DMS53 treated with DMSO at 0.1 percent for 48 hours (cell line): ENCODE data around the gene N4BP2L2.
"Not testable (repeated sequence)": the region's sequence is repeated elsewhere in the genome, so short reads cannot be mapped to it uniquely, and the experiment has no call there.

ENCODE experiments used
- DNase-seq: peaks from one replicate; lab custom pipeline; 2025; ENCODE audit not compliant: unreplicated experiment; lab: John Stamatoyannopoulos, UW

Gene N4BP2L2

DNA sequence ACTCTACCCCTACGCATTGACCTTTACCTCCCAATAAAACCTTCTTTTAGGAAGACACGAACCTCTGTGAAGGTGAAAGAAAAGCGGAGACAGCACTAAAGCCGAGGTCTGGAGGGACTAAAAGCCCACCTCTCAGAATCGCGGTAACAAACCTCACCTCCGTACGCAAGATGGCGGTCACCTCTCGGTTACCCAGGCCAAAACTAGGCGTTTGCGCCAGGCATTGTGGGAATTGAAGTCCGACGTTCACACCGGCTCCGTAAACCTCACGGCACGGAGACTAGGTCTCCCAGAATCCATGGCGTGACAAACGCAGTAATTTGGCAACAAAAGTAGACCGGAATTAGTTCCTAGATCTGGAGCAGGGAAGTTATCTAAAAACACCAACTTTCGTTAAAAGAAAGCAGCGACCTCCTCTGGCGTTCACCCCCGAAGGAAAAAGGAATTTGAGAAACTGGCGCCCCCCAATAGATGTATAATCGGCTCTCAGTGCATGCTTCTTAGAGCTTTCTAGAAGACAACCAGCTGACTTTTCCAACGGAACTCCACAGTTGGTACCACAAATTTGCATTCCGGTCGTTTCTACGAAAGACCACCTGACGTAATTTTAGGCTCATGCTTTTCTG lies at the start of gene N4BP2L2:
Gene N4BP2L2, minus strand, starts transcription at position 175 of the 626 bp plus-strand sequence. CDS start 1,768 bp downstream, outside the sequence.
- peak; percentile 95 for DNase-seq

DNA sequence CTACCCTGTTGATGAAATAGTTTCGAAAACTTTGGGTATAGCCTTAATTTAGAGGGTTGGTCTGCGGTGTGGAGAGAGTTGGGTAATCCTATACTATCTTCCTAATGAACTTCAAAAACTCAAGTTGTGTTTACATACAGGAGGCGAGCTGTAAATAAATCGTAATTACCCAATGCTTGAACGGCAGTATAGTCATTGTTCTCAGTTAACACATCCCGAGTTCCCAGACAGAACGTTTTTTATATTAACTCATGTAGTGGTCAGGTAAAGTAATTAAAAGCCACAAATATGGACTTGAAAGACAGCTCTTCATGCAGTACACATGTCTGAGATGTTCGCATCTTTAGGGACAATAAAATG lies 49.2 kb upstream of the N4BP2L2 start:
- DNase-seq, result no peak

DNA sequence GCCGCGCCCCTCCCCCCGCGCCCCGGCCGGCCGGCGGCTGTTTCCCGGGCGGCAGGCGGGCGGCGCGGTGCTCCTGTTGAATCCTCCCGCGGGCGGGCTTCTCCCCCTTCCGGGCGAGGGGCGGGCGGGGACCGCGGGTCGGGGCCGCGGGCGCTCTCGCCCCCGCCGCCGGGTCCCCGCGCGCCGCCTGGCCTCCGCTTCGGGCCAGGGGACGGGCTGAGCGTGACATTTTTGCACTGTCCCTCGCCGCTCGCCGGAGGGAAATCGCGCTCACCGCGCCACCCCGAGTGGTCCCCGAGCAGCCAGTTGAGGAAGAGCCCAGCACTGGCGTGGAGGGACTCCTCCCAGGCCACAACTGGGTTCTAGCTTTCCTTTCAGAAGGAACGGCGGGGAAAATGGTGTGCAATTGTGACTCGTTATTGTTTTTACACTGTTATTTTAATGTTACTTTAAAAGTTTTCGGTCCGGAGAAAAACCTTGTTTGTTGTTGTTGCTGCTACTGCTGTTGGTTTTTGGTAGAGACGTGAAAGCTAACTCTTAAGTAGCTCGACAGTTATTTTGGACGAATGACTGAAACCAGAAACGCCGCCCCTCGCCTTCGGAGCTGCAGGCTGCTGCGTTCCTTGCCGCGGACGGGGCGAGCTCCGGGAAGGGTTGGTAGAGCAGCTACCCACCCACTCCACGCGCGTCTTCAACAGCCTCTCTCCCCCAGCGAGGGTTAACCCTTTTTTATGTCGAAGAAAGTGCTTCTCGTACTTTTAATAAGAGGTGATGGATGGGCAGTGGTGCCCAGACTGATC lies 48.6 kb upstream of the N4BP2L2 start:
- DNase-seq, result peak; percentile 26

DNA sequence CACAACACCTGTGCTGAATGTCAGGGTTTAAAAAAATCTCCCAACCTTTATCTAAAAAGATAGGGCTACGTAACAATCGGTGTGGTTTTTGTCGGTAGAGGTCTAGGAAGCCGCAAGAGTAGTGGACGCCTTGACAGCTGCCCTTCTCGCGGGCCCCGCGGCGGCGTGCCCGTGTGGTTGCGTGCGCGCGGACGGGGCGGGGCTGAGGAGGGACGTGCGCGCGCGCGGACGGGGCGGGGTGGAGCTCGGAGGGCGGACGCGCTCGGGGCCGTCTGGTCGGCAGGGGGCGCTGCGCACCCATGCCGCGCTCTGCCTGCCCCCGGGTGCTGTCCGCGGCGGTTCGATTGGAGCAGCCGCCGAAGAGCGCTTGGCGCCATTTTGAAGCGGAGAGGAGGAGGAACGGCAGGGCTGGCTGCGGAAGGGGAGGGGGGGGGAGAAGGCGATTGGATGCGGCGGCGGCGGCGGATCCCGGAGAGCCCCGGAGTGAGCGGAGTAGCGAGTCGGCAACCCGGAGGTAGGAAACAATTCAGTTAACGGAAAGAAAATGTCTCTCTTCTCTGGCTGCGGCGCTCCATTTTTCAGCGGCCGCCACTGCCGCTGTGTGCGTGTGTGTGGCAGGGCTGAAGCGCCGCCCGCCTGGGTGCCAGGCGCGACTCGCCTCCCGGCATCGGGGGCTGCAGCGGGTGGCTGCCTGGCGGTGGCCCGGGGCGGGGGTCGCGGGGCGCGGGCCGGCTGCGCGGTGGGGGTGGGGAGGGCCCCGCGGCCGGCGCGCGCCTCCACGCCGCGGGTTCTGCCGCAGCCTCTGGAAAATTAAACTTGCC lies 47.7 kb upstream of the N4BP2L2 start, which contains the start of gene PDS5B:
Gene PDS5B, plus strand, starts transcription at position 373 of the 821 bp plus-strand sequence. CDS start 62,321 bp downstream, outside the sequence.
- DNase-seq, result peak; percentile 91

DNA sequence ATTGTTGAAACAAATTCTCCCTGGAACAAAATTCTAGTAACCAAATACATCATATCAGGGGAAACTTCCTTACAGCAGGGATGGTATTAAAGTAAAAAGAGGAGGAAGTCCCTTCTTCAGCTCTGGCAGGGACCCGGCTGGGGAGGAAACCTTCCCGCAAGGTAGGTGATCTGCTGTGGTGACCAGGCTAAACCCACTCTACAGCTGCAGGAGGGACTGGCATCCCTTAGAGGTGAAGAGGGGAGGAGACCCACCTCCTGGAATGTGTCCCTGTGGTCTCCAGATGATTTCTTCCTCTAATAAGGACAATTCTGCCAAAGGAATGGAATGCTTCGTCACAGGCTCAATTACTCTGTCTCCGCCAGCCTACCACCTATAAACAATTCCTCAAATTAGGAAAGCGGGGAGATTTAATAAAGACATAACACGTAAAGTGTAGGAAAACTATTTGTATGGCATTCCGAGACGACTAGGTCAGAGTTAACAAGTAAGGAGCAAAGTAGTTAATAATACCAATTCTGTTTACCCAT lies 47.0 kb upstream of the N4BP2L2 start:
- no peak for DNase-seq

DNA sequence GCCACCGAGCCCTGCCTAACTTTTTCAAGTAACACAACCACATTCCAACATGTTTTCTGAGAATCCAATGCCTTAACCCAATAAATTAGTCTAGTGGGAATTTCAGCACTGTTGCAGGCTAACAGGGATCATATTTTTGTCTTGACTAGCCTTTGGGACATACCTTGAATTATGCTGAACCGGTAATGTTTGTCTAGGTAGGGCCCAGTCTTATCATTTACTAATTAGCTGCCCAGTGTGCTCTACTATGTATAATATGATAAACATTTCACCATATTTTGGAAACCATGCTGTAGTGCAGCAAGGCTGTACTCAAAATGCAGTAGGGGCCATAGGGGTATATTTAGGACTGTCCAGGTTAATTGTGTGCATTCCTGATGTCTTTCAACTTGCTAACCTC lies 44.4 kb upstream of the N4BP2L2 start:
- DNase-seq, result no peak

DNA sequence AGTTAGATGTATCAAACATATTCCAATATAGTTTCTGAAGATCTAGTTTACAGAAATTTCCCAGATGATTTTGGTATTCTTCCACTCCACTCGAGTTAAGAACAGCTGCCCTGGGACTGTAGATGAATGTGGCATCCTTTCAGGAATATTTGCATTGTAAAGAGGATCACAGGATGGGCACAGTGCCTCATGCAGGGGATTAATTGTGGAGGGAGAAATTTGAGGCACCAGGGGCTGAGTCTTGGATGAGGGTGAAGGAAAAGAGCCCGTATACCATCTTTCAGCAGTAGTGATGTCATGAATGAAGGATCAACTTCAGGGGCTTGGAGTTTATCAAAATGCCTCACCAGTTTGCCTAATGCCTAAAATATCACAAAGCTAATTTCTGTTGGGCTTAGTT lies 43.7 kb upstream of the N4BP2L2 start:
- DNase-seq, result no peak

DNA sequence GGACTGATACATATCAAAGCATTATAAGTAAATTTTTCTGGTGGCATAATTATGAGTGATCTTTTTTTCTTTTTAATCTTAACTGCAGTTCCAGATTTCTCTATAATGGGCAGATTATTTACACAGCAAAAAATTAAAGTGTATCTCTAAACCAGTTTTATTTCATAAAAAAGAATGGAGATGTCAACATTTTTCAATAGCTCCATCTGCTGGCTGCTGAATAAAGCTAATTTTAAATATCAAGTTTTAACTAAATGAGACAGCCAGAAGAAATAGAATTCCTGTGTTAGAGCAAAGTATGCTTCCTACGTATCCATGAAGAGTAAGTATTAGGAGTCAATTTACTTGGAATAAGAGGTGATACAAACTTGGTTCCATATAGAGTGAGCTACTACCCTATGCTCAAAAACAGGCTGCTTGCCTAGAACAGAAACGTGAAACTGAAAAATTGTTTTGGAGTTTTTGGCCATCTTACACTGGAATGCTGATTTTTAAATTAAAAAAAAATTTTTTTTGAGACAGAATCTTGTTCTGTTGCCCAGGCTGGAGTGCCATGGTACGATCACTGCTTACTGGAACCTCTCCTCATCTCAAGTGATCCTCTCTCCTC lies 42.7 kb upstream of the N4BP2L2 start:
- DNase-seq, result peak; percentile 35

DNA sequence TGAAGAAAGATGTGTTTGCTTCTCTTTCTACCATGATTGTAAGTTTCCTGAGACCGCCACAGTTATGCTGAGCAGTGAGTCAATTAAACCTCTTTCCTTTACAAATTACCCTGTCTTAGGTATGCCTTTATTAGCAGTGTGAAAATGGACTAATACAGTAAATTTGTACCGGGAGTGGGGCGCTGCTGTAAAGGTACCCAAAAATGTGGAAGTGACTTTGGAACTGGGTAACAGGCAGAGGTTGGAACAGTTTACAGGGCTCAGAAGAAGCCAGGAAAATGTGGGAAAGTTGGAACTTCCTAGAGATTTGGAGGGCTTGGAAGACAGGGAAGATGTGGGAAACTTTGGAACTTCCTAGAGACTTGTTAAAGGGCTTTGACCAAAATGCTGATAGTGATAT lies 38.4 kb upstream of the N4BP2L2 start:
- no peak for DNase-seq

DNA sequence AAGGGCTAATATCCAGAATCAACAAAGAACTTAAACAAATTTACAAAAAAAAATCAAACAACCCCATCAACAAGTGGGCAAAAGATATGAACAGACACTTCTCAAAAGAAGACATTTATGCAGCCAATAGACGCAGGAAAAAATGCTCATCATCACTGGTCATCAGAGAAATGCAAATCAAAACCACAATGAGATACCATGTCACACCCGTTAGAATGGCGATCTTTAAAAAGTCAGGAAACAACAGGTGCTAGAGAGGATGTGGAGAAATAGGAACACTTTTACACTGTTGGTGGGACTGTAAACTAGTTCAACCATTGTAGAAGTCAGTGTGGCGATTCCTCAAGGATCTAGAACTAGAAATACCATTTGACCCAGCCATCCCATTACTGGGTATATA lies 37.1 kb upstream of the N4BP2L2 start:
- DNase-seq, result not testable (repeated sequence)

DNA sequence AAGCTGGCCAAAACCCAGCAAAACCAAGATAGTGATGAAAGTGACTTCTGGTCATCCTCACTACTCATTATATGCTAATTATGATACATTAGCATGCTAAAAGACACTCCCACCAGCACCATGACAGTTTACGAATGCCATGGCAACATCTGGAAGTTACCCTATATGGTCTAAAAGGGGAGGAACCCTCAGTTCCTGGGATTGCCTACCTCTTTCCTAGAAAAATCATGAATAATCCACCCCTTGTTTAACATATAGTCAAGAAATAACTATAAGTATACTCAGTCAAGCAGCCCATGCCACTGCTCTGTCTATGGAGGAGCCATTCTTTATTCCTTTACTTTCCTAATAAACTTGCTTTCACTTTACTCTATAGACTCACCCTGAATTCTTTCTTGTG lies 22.2 kb upstream of the N4BP2L2 start:
- DNase-seq, result not testable (repeated sequence)

DNA sequence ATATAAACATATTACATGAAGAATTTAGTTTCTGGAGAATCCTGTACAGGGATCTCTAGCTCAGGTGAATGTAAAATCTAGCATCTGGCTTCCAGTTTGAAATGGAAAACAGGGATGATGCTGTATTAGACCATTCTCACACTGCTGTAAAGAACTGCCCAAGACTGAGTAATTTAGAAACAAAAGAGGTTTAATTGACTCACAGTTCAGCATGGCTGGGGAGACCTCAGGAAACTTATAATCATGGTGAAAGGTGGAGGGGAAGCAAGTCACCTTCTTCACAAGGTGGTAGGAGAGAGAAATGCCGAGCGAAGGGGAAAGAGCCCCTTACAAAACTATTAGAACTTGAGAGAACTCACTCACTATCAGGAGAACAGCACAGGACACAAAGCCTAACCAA lies 17.0 kb upstream of the N4BP2L2 start:
- DNase-seq, result no peak

DNA sequence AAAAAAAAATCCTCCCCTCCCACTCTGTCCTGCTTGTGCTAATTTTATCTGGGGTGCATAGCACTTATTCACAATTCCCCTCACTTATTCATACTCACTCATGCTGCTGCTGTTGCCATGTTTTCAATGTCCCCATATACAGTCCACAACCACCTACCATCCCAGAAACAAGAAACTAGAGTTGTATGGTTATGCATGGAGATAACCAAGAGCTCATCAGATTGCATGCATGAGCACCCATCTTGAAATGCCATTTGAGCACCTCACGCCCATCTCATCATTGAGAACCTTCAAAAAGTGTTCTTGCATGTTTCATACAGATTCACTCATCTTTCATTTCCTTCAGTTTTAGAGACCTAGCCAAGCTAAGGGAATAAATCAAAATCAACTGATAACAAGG lies 15.1 kb upstream of the N4BP2L2 start:
- DNase-seq, result no peak

DNA sequence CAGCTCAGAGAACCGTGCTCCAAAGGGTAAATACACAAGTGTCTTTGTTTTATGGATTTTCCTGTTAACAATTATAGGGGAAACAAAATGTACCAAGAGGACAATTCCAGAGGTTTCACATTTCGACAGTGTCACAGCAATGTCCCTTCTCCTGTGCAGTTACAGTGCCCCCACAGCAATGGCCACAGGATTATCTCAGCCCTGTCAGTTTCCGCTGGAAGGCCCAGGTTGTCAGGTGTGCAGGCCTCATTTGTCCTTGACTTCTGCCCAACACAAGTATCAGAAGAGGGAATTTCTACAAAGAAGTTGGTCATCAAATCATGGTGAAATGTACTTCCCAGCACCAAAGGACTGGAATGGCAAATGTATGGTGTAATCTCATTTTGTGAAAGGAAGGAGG lies 11.2 kb upstream of the N4BP2L2 start:
- no peak for DNase-seq

DNA sequence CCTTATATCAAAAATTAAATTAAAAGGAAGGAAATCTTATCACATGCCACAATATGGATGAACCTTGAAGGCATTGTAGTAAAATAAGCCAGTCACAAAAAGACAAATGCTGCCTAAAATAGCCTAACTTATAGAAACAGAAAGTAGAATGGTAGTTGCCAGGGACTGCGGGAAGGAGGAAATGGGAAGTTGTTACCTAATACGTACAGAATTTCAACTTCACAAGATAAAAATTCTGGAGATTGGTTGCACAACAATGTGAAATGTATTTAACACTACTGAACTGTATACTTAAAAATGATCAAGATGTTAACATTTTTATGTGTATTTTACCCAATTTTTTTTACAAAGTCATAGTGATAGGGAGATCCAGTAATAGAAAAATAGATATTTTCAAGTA lies 10.2 kb upstream of the N4BP2L2 start:
- no peak for DNase-seq

DNA sequence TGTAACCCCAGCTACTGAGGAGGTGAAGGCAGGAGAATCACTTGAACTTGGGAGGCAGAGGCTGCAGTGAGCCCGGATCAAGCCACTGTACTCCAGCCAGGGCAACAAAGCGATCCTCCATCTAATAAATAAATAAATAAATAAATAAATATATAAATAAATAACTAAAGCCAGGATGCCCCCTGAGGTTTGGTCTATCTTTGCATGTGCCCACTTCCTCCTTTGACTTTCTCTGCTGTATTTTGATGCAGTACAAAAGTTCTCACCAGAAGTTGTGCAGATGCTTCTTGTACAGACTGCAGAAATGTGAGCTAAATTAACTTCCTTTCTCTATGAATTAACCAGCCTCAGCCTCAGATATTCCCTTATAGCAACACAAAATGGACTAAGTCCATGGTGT lies 6.5 kb upstream of the N4BP2L2 start:
- DNase-seq, result no peak

DNA sequence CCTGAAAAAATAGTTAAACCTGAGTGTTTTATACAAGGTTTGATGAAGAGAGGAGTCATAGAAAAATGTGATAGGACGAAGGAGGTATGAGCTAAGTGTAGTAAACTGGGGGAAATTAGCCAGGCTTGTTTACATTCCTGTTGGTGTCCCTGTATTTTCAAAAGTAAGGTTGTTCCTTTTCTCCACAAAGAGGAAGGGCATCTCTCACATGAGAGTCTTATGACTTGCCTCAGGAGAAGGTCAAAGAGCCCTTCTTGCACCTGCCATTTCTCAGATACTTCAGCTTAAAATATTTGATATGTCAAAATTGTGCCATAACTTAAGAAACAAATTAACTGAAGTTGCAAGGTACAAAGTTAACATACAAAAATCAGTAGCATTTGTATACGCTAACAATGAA lies 3.6 kb upstream of the N4BP2L2 start:
- DNase-seq, result no peak

DNA sequence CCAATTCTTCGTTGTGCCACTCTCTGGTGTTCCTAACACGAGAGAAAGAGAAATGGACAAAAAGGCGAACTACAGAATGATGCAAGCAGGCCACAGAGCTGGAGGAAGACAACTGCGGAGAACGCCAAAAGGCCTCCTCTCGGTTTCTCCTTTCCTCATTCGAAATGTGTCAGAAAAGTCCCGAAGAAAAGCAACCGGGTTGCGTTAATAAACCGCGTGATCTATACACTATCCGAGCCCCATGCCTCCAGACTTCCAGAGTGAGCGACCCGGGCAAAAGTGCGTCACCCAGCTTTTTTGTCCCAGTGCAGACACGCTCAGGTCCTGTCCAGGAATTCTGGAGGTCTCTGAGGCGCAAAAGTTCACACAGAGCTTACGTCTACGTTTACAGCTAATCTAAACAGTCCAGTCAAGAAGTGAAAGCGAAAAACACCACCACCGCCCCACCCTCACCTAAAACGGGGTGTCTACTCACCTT lies 413 bp downstream of the N4BP2L2 start:
- peak; percentile 10 for DNase-seq

DNA sequence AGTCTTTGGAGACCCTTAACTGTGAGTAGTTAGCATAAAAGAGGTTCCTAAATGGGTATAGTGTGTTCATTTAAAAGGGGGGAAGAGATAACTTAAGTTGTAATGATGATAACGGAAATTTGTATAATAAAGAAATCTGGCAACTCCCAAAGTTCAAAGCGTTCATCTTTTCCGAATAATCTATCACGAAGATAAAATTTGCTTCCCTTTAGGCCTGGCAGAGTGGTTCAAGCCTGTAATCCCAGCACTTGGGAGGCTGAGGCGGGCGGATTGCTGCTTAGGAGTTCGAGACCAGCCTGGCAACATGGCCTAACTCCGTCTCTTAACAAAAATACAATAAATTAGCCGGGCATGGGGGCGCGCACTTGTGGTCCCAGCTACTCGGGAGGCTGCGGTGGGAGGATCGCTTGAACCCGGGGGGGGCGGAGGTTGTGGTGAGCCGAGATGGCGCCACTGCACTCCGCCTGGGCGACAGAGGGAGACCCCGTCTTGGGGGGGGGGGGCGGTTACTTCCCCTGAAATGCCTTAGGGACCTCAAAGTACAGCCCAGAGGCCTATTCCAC lies 934 bp downstream of the N4BP2L2 start:
- DNase-seq, result no peak

DNA sequence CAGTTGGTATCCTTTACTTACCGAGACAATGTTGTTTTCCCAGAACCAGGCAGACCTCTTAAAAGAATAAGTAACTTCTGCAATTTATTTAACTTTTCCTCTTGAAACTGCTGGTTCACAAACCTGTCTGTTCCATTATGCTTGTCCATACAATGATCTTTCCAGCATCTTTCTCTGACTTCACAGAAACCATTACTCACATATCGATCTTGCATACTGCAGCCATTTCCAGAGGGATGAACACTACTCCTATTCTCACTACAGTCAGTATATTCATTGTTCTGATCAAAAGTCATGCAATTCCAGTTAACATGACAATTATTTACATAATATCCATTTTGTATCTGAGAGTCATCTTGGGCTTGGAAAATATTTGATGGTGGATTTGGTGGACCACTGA lies 2.8 kb downstream of the N4BP2L2 start:
- DNase-seq, result no peak

DNA sequence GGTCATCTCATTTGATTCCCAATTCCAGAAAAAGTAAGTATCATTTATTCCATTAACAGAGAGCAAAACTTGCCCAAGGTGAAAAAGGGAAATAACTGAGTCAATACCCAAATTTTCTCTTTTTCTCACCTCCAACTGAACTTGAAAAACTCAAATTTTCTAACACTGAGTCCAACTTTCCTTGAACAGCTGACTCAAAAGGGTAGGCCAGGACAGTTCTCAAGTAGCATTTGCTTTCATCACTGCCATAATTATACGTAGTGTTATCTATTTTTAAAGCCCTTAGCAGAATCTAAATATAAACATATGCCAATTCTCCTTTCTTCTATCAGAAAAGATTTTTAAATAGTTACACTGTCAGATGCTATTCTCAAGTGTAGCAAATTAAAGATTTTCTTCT lies 3.5 kb downstream of the N4BP2L2 start:
- DNase-seq, result no peak
